ENCODE results near the gene YTHDF1.
A peak's percentile ranks its signal among the peaks of the same experiment; 100 is the strongest.

YTHDF1 gene

GRCh38 chr20:63206878-63207277 is 9.1 kb downstream of the YTHDF1 start:
- H3K4me1 ChIP-seq = peaks cover 15 to 57% (median 26%) of the 10 kb centered on the region in 10 experiments
- H4K20me1 ChIP-seq = peaks cover 98 to 100% (median 100%) of the 10 kb centered on the region in 11 experiments
- no peak overlapping the region; a peak in 2 of 22 replicates for H3K27ac ChIP-seq
- no peaks in the 10 kb centered on the region for H3K9me3 ChIP-seq (replicated peaks in 1 of 11)
- no peak overlapping the region for H3K4me3 ChIP-seq
- peak overlapping the region in 1 of 11 experiments; percentile 40; a peak in 1 of 22 replicates for H3K4me2 ChIP-seq
- H3K36me3 ChIP-seq = peaks cover 97 to 100% (median 100%) of the 10 kb centered on the region in 11 experiments
- H3K27me3 ChIP-seq = no peaks in the 10 kb centered on the region
- peak overlapping the region in 1 of 11 experiments; percentile 57; a peak in 2 of 22 replicates for H3K9ac ChIP-seq
- no peak for TF ChIP-seq Cebpa-rat (IDR thresholded peaks at IDR 0.05)

- no peak for TF ChIP-seq Cebpa-rat (IDR thresholded peaks at IDR 0.05)
- no peaks in the 10 kb centered on the region for H3K27me3 ChIP-seq
- no peak overlapping the region for H3K9ac ChIP-seq
- peaks cover 98 to 100% (median 100%) of the 10 kb centered on the region in 11 experiments for H4K20me1 ChIP-seq
- peaks cover 8 to 52% (median 16%) of the 10 kb centered on the region in 10 experiments for H3K4me1 ChIP-seq
- no peak overlapping the region for H3K27ac ChIP-seq
- peaks cover 97 to 100% (median 100%) of the 10 kb centered on the region in 11 experiments for H3K36me3 ChIP-seq
- H3K4me3 ChIP-seq = no peak overlapping the region
- H3K9me3 ChIP-seq (replicated peaks in 1 of 11) = no peaks in the 10 kb centered on the region
- no peak overlapping the region for H3K4me2 ChIP-seq
These were observed 10.0 kb downstream of the YTHDF1 start for GRCh38 chr20:63205896-63206295.

GRCh38 chr20:63204362-63204761 is 11.6 kb downstream of the YTHDF1 start:
- no peak overlapping the region for H3K9ac ChIP-seq
- peaks cover 0 to 37% (median under 1%) of the 10 kb centered on the region in 10 experiments; a peak in 13 of 20 replicates for H3K4me1 ChIP-seq
- no peak overlapping the region for H3K27ac ChIP-seq
- peaks cover 97 to 100% (median 100%) of the 10 kb centered on the region in 11 experiments for H3K36me3 ChIP-seq
- no peak overlapping the region for H3K4me2 ChIP-seq
- peaks cover 98 to 100% (median 100%) of the 10 kb centered on the region in 11 experiments for H4K20me1 ChIP-seq
- no peaks in the 10 kb centered on the region for H3K9me3 ChIP-seq (replicated peaks in 1 of 11)
- no peak overlapping the region for H3K4me3 ChIP-seq
- no peak for TF ChIP-seq Cebpa-rat (IDR thresholded peaks at IDR 0.05)
- no peaks in the 10 kb centered on the region for H3K27me3 ChIP-seq

- TF ChIP-seq Cebpa-rat (IDR thresholded peaks at IDR 0.05) = no peak
- peaks cover 96 to 100% (median 99%) of the 10 kb centered on the region in 11 experiments for H3K36me3 ChIP-seq
- no peak overlapping the region for H3K4me2 ChIP-seq
- no peak overlapping the region for H3K9ac ChIP-seq
- H3K27ac ChIP-seq = no peak overlapping the region
- H3K9me3 ChIP-seq (replicated peaks in 1 of 11) = no peaks in the 10 kb centered on the region
- peaks cover 98 to 100% (median 100%) of the 10 kb centered on the region in 11 experiments for H4K20me1 ChIP-seq
- no peak overlapping the region for H3K4me3 ChIP-seq
- no peaks in the 10 kb centered on the region for H3K27me3 ChIP-seq
- H3K4me1 ChIP-seq = peaks cover 0 to 23% (median 0%) of the 10 kb centered on the region in 10 experiments; a peak in 6 of 20 replicates
These were observed 13.0 kb downstream of the YTHDF1 start for GRCh38 chr20:63202811-63203526.

- H3K4me1 ChIP-seq = peaks cover 0 to 15% (median 3%) of the 10 kb centered on the region in 10 experiments; a peak in 8 of 20 replicates
- TF ChIP-seq Cebpa-rat (IDR thresholded peaks at IDR 0.05) = no peak
- peaks cover 96 to 100% (median 99%) of the 10 kb centered on the region in 11 experiments for H3K36me3 ChIP-seq
- H3K27ac ChIP-seq = no peak overlapping the region
- no peak overlapping the region for H3K4me2 ChIP-seq
- H3K9me3 ChIP-seq (replicated peaks in 1 of 11) = no peaks in the 10 kb centered on the region
- H3K4me3 ChIP-seq = no peak overlapping the region
- H4K20me1 ChIP-seq = peaks cover 99 to 100% (median 100%) of the 10 kb centered on the region in 11 experiments
- no peak overlapping the region; a peak in 1 of 22 replicates for H3K9ac ChIP-seq
- no peaks in the 10 kb centered on the region for H3K27me3 ChIP-seq
These were observed 13.9 kb downstream of the YTHDF1 start for GRCh38 chr20:63202021-63202420.

- Histone ChIP-seq H3K9me3 (replicated peaks in 1 of 11) (no peaks in the 10 kb centered on the region), H3K9ac (0 out of 22 replicates have a peak overlapping the region, but pooled peaks of 1 of the 11 experiments have one; percentile 25), H3K27ac (no peak overlapping the region), H4K20me1 (peaks cover 99 to 100% (median 100%) of the 10 kb centered on the region in 11 experiments), H3K4me1 (peaks cover 0 to 15% (median 8%) of the 10 kb centered on the region in 10 experiments; a peak in 10 of 20 replicates), H3K4me2 (no peak overlapping the region), H3K27me3 (no peaks in the 10 kb centered on the region), H3K4me3 (no peak overlapping the region), H3K36me3 (peaks cover 90 to 97% (median 95%) of the 10 kb centered on the region in 11 experiments)
- TF ChIP-seq Cebpa-rat (IDR thresholded peaks at IDR 0.05) = no peak
These were observed 17.3 kb downstream of the YTHDF1 start for GRCh38 chr20:63198606-63199005.

GRCh38 chr20:63196768-63197470 is 19.0 kb downstream of the YTHDF1 start:
- H3K4me3 ChIP-seq = no peak overlapping the region
- no peaks in the 10 kb centered on the region for H3K9me3 ChIP-seq (replicated peaks in 1 of 11)
- H4K20me1 ChIP-seq = peaks cover 90 to 98% (median 93%) of the 10 kb centered on the region in 11 experiments
- H3K27ac ChIP-seq = no peak overlapping the region
- peak overlapping the region in 2 of 11 experiments; percentile 8 to 41; a peak in 2 of 22 replicates for H3K9ac ChIP-seq
- H3K27me3 ChIP-seq = no peaks in the 10 kb centered on the region
- peaks cover 73 to 80% (median 78%) of the 10 kb centered on the region in 11 experiments for H3K36me3 ChIP-seq
- TF ChIP-seq Cebpa-rat (IDR thresholded peaks at IDR 0.05) = no peak
- peaks cover 0 to 15% (median 8%) of the 10 kb centered on the region in 10 experiments; a peak in 10 of 20 replicates for H3K4me1 ChIP-seq
- no peak overlapping the region; a peak in 1 of 22 replicates for H3K4me2 ChIP-seq

GRCh38 chr20:63194797-63195173 is 21.1 kb downstream of the YTHDF1 start:
- 0 out of 22 replicates have a peak, but pooled peaks of 1 of the 11 experiments have one; percentile 31 for TF ChIP-seq Cebpa-rat (IDR thresholded peaks at IDR 0.05)
- H3K27ac ChIP-seq = no peak overlapping the region
- no peaks in the 10 kb centered on the region for H3K27me3 ChIP-seq
- no peak overlapping the region for H3K9ac ChIP-seq
- peaks cover 68 to 98% (median 83%) of the 10 kb centered on the region in 11 experiments for H4K20me1 ChIP-seq
- H3K36me3 ChIP-seq = peaks cover 52 to 59% (median 57%) of the 10 kb centered on the region in 11 experiments
- H3K9me3 ChIP-seq (replicated peaks in 1 of 11) = no peaks in the 10 kb centered on the region
- no peak overlapping the region for H3K4me2 ChIP-seq
- peaks cover 0 to 20% (median 10%) of the 10 kb centered on the region in 10 experiments; a peak in 12 of 20 replicates for H3K4me1 ChIP-seq
- no peak overlapping the region for H3K4me3 ChIP-seq

All from BLaER1 treated with 17β-estradiol and CSF1 and Interleukin-3, amounts not matched to agents 10 nM and 100 nM (cell line).